Osteoblast (primary cell): ENCODE data around the gene CHRND. TPM values are rescaled to one million over a fixed set of nuclear protein-coding genes. Genes with fewer than 3 reads are reported as not detected.

Experiments
- DNase-seq: peaks from one replicate; pipeline ENCODE4 v3.0.0; 2011; ENCODE audit warnings: low spot score, mixed read lengths; ENCODE audit not compliant: insufficient read length; ENCODE audit errors: missing footprints
- H2AFZ ChIP-seq: 2 replicates; pipeline ENCODE4 v1.6.0; 2011; ENCODE audit warnings: mild to moderate bottlenecking, low read length
- H3K27ac ChIP-seq: 2 replicates; pipeline ENCODE4 v1.5.1; 2011; ENCODE audit warnings: mild to moderate bottlenecking, low read depth, low read length, moderate library complexity
- H3K27me3 ChIP-seq: 2 replicates; pipeline ENCODE4 v1.6.0; 2012; ENCODE audit warnings: mild to moderate bottlenecking, control low read depth, inconsistent platforms, low read length, moderate library complexity; ENCODE audit not compliant: insufficient read depth
- H3K36me3 ChIP-seq: 2 replicates; pipeline ENCODE4 v1.5.1; 2011; ENCODE audit warnings: mild to moderate bottlenecking, low read length, control low read depth, moderate library complexity; ENCODE audit not compliant: insufficient read depth
- H3K4me1 ChIP-seq: 2 replicates; pipeline ENCODE4 v1.5.1; 2011; ENCODE audit warnings: mild to moderate bottlenecking, low read length, control low read depth, moderate library complexity; ENCODE audit not compliant: insufficient read depth
- H3K4me2 ChIP-seq: 2 replicates; pipeline ENCODE4 v1.6.0; 2011; ENCODE audit warnings: mild to moderate bottlenecking, low read length; ENCODE audit not compliant: insufficient read depth
- H3K4me3 ChIP-seq: fragments of 200-600 bp; sonication (generic); 3 replicates; pipeline ENCODE4 v1.5.1; 2012; ENCODE audit warnings: mild to moderate bottlenecking, low read length, inconsistent platforms; ENCODE audit not compliant: insufficient read depth
- H3K79me2 ChIP-seq: 2 replicates; pipeline ENCODE4 v1.6.0; 2012; ENCODE audit warnings: mild to moderate bottlenecking, low read length, control low read depth, inconsistent platforms; ENCODE audit not compliant: insufficient read depth
- H3K9me3 ChIP-seq: 2 replicates; pipeline ENCODE4 v1.5.1; 2011; ENCODE audit warnings: low read depth, low read length, control low read depth
- H4K20me1 ChIP-seq: 2 replicates; pipeline ENCODE4 v1.6.0; 2012; ENCODE audit warnings: mild to moderate bottlenecking, low read length, control low read depth; ENCODE audit not compliant: insufficient read depth
- CTCF ChIP-seq: IDR thresholded peaks from 2 replicates; pipeline ENCODE4 v1.5.1; 2011; ENCODE audit warnings: mild to moderate bottlenecking, low read depth, low read length, moderate library complexity; ENCODE audit errors: extremely low read depth
- total RNA-seq: library from RNA; depleted of rRNA; stranded (reverse); fragments of >200 nt; gene quantifications from 2 replicates; pipeline ENCODE4 v1.2.3, GENCODE V29; 2012

CHRND gene
- total RNA-seq, 1 donor = not detected

- no peak overlapping the region for H2AFZ ChIP-seq
- H3K4me2 ChIP-seq = no peak overlapping the region
Measured at GRCh38 chr2:232541195-232541960, 15.4 kb downstream of the CHRND start.

GRCh38 chr2:232541961-232542714, 16.2 kb downstream of the CHRND start:
- no peaks in the 10 kb centered on the region for H3K9me3 ChIP-seq
- H4K20me1 ChIP-seq = peaks cover 8% of the 10 kb centered on the region
- no peaks in the 10 kb centered on the region for H3K4me1 ChIP-seq
- no peak for TF ChIP-seq CTCF
- no peak for DNase-seq
- peaks cover 16% of the 10 kb centered on the region for H3K27me3 ChIP-seq
- H2AFZ ChIP-seq = no peak overlapping the region
- H3K79me2 ChIP-seq = peaks cover 2% of the 10 kb centered on the region
- H3K27ac ChIP-seq = no peak overlapping the region
- no peak overlapping the region for H3K4me3 ChIP-seq
- H3K4me2 ChIP-seq = no peak overlapping the region
- H3K36me3 ChIP-seq = no peaks in the 10 kb centered on the region

More at GRCh38 chr2:232541195-232541960, 15.4 kb downstream of the CHRND start:
- Histone ChIP-seq H3K27me3 (peaks cover 16% of the 10 kb centered on the region), H3K27ac (no peak overlapping the region), H3K79me2 (no peaks in the 10 kb centered on the region), H3K4me3 (no peak overlapping the region), H3K4me1 (no peaks in the 10 kb centered on the region), H3K9me3 (peaks cover under 1% of the 10 kb centered on the region), H3K36me3 (no peaks in the 10 kb centered on the region), H4K20me1 (peaks cover 8% of the 10 kb centered on the region)
- peak; percentile 69 for DNase-seq
- no peak for TF ChIP-seq CTCF

GRCh38 chr2:232542715-232543467, 16.9 kb downstream of the CHRND start:
- Histone ChIP-seq H3K27me3 (peaks cover 12% of the 10 kb centered on the region), H3K9me3 (no peaks in the 10 kb centered on the region)

More at GRCh38 chr2:232542715-232543467, 16.9 kb downstream of the CHRND start:
- TF ChIP-seq CTCF = no peak
- H2AFZ ChIP-seq = no peak overlapping the region
- H4K20me1 ChIP-seq = peaks cover 8% of the 10 kb centered on the region
- peaks cover 8% of the 10 kb centered on the region for H3K79me2 ChIP-seq
- no peak overlapping the region for H3K4me3 ChIP-seq
- no peaks in the 10 kb centered on the region for H3K36me3 ChIP-seq
- DNase-seq = no peak
- H3K27ac ChIP-seq = no peak overlapping the region
- H3K4me1 ChIP-seq = no peaks in the 10 kb centered on the region
- H3K4me2 ChIP-seq = no peak overlapping the region
